ENCODE data around the gene RSAD2. TPM values are rescaled to one million over a fixed set of nuclear protein-coding genes. Genes with fewer than 3 reads are reported as not detected.

RSAD2 gene
- total and polyA plus RNA-seq, 2 donors (not counting 3 experiments of a cell fraction or from before 2014, with no cell fraction given): 0.03 to 0.18 TPM

GRCh38 chr2:6922201-6922656 is 44.7 kb downstream of the RSAD2 start:
- Histone ChIP-seq H3K27ac (ENCODE audit: insufficient read depth, low read depth, low read length) (no peak overlapping the region), H3K4me3 (replicated peaks in 1 of 3; ENCODE audit: insufficient read depth in 1 of 3, low read depth in 1 of 3, low read length in 3 of 3) (no peak overlapping the region), H3K9me1 (replicated peaks; ENCODE audit: control insufficient read depth, extremely low read depth, insufficient read depth, low read length) (no peaks in the 10 kb centered on the region), H2AFZ (ENCODE audit: low read depth, low read length) (no peak overlapping the region), H3K36me3 (ENCODE audit: control insufficient read depth in 2 of 2, extremely low read depth in 1 of 2, insufficient read depth in 2 of 2, low read length in 2 of 2) (no peaks in the 10 kb centered on the region), H3K4me1 (ENCODE audit: control insufficient read depth, extremely low read depth, insufficient read depth, low read length) (no peaks in the 10 kb centered on the region), H4K20me1 (replicated peaks; ENCODE audit: control insufficient read depth, extremely low read depth, insufficient read depth, low read length) (no peaks in the 10 kb centered on the region), H3K9me3 (replicated peaks; ENCODE audit: control insufficient read depth, insufficient read depth, low read length) (no peaks in the 10 kb centered on the region), H3K4me2 (ENCODE audit: insufficient read depth, low read length) (no peak overlapping the region), H3K9ac (replicated peaks; ENCODE audit: extremely low read depth, insufficient read depth, low read length) (no peak overlapping the region), H3K79me2 (ENCODE audit: control insufficient read depth, insufficient read depth, low read length) (no peaks in the 10 kb centered on the region), H3K27me3 (ENCODE audit: control insufficient read depth in 2 of 2, insufficient read depth in 2 of 2, low read length in 2 of 2) (peaks cover 0 to 2% of the 10 kb centered on the region in 2 experiments)
- POLR2A ChIA-PET: no interaction called here
- intact Hi-C loops (cut with micrococcal nuclease) (no loop called here), dilution Hi-C loops (cut with MboI; ENCODE audit: extremely low pct_ligation_motif_present, low sequenced_read_pairs) (no loop called here)
- no peak for TF ChIP-seq MYC (IDR thresholded peaks at IDR 0.05; ENCODE audit: low read depth, low read length)
- no peak for TF ChIP-seq JUN (IDR thresholded peaks at IDR 0.05; ENCODE audit: borderline replicate concordance, insufficient read depth, insufficient read length, low read depth)
- TF ChIP-seq GATA2 (IDR thresholded peaks at IDR 0.05; ENCODE audit: insufficient read depth, insufficient read length, low read depth, low read length): no peak
- TF ChIP-seq EZH2 (IDR thresholded peaks at IDR 0.05; ENCODE audit: borderline replicate concordance, low read depth, low read length, severe bottlenecking): no peak
- TF ChIP-seq CTCF (IDR thresholded peaks at IDR 0.05; ENCODE audit: extremely low read depth in 1 of 2, insufficient read depth in 1 of 2, low read depth in 1 of 2, low read length in 2 of 2): no peak
- TF ChIP-seq POLR2AphosphoS5 (IDR thresholded peaks at IDR 0.05; ENCODE audit: insufficient read depth, low read depth, low read length): no peak
- no peak for TF ChIP-seq MAX (IDR thresholded peaks at IDR 0.05; ENCODE audit: insufficient read depth, insufficient read length)
- no peak for TF ChIP-seq POLR2A (IDR thresholded peaks at IDR 0.05; ENCODE audit: low read depth, low read length)
- no peak for TF ChIP-seq FOS (IDR thresholded peaks at IDR 0.05; ENCODE audit: borderline replicate concordance, insufficient read depth, low read length)
- CTCF ChIA-PET: interaction anchor here (1.2 kb wide), 1 partner anchor 121 kb away, joined by 6 read pairs; no protein-coding TSS in a partner anchor
- no TSS peak for BruUV-seq (replicated peaks)
- FAIRE-seq: no peak
- DNase-seq (ENCODE audit: low read depth, low spot score): no peak
